ENCODE measurements around the gene TNNT1.

The TNNT1 gene

DNA sequence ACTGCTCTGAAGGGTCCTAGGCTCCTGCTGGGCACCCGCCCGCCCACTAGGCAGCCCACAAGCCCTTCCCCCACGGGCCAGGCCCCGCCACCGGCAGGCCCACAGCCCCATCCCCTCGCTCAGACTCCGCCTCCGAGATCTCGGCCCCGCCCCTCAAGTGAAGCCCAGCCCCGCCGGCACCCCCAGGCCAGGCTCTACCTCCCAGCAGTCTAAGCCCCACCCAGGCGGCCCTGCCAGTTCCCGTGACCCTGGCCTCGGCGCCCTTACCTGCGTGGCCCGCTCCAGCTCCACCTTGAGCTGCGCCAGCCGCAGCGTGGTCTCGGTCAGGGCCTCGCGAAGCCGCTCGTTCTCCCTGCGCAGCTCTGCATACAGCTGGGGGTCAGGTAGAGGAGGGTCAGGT lies 57.1 kb downstream of the TNNT1 start:
- in situ Hi-C loops (cut with HindIII; ENCODE audit: low sequenced_read_pairs): no loop called here

DNA sequence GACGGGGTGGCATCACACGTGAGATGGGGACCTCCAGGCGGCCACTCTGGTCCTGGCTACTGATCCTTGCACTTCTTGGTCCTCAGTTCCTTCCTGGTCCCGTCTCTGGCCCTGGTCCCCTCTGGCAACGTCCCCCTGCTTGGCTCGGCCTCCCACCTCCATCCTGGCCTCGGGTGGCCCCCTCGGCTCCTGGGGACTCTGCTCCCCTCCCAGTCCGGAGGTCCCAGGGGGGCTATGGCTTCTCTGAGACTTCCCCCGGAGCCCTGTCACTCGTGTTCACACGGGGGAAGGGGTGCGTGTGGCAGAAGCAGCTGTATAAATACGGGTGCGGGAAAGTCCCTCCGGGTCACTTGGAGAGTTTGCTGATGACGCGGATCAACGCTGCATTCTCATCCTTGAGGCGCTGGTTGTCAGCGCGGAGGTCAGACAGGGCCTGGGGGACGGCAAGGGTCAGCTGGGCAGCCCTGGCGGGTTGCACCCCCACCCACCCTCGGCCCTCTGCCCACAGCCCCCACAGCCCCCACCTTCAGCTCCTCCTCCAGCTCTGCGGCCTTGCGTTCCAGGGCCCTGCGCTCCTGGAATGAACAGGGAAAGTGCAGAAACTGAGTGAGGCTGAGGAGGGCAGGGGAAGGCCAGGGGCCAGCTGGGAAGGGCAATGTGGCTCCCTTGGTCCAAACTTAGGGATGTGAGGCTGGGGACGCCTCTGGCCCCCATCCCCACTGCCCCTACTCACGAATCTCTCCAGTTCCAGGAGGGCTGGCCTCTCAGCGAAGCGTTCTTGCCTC lies 57.7 kb downstream of the TNNT1 start:
- in situ Hi-C loops (cut with HindIII; ENCODE audit: low sequenced_read_pairs): no loop called here

- in situ Hi-C loops (cut with HindIII; ENCODE audit: low sequenced_read_pairs): no loop called here
Observed at GRCh38 chr19:55090564-55090963, 58.4 kb downstream of the TNNT1 start.

DNA sequence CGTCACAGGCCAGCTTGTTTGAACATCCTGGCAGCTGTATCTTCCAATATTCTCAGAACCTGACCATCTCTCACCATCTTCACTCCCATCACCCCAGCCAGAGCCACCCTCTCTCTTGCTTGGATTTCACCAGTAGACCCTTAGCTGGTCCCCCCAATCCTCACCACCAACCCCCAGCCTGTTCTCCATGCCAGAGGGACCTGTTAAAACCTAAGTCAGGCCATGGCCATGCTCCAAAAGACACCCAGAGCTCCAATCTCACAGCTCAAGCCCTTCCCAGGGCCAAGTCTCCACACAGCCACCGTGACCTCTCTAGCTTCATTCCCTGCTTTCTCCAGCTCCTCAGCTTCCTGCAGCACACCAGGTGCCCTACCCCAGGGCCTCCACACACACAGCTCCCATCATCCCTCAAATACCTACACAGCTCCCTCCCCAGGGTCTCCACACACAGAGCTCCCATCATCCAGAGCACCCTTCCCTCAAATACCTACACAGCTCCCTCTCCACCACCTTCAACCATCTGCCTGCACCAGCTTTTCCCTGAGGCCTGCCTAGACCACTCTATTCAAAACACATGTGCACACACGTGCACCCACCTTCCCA lies 59.6 kb downstream of the TNNT1 start:
- in situ Hi-C loops (cut with HindIII; ENCODE audit: low sequenced_read_pairs): no loop called here

GRCh38 chr19:55088543-55089341 lies 60.3 kb downstream of the TNNT1 start:
- in situ Hi-C loops (cut with HindIII; ENCODE audit: low sequenced_read_pairs): no loop called here

GRCh38 chr19:55088021-55088451 lies 61.0 kb downstream of the TNNT1 start:
- in situ Hi-C loops (cut with HindIII; ENCODE audit: low sequenced_read_pairs): no loop called here

DNA sequence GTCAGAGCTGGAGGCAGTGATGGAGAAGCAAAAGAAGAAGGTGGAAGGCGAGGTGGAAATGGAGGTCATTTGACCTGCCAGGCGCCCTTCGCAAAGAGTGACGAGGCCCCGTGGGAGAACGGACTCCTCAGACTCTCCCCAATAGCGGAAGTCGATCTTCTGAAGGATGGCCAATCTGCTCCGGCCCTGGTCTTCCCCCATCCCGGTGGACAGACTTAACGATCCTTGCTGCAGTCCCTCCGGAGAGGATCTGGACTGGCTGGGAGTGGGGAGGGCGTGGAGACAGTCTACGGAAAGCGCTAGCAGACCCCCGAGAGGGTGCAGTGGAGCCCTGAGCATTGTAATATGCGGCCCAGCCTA lies 61.5 kb downstream of the TNNT1 start:
- in situ Hi-C loops (cut with HindIII; ENCODE audit: low sequenced_read_pairs): no loop called here

DNA sequence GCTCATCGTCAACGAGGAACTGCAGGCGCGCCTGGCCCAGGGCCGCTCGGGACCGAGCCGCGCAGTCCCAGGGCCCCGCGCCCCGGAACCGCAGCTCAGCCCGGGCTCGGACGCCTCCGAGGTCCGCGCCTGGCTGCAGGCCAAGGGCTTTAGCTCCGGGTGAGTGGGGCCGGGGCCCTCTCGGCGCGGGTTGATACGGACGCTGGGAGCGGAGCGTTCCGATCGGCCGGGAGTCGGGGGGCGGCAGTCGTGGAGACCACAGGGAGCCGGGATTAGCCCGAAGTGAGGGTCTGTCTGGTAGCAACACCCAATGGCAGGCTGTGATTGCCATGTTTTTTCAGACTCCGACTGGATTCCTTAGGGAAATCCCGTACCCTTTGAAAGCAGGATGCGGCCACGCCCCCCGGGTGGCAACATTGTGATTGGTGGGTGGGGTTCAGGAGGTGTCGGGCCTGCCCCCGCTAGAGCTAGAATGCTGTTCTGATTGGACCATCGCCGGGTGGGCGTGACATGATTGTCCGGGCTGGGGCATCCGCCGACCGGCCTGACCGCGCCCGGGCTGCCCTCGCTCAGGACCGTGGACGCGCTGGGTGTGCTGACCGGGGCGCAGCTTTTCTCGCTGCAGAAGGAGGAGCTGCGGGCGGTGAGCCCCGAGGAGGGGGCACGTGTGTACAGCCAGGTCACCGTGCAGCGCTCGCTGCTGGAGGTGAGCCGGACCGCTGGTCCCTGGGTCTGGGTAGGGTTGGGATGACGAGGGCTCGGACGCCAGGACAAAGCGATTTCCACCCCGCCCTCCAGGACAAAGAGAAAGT lies 62.1 kb downstream of the TNNT1 start:
- in situ Hi-C loops (cut with HindIII; ENCODE audit: low sequenced_read_pairs): no loop called here

DNA sequence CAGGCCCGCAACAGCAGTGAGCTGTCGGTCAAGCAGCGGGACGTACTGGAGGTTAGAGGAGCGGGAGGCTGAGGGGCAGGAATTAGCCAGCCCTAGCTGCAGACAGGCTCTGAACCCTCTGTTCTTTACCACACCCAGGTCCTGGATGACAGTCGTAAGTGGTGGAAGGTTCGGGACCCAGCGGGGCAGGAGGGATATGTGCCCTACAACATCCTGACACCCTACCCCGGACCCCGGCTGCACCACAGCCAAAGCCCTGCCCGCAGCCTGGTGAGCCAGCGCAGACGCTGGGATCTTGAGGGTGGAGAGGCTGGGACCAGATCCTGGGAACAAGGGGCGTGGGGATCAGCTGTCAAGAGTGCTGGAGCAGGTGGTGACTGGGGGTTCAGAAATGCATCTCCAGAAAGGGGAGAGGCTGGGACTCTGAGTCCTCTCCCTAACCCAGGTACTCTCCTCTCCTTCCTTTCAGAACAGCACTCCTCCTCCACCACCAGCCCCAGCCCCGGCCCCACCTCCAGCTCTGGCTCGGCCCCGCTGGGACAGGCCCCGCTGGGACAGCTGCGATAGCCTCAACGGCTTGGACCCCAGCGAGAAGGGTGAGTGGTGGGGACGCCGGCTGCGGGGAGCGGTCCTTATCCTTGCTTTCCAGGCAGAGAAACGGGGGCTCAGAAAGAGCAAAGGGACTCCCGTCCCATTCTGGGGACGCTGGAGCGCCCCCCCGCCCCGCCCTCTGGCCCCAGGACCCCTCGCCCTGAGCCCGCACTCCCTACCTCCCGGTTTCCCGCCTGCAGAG lies 62.9 kb downstream of the TNNT1 start:
- in situ Hi-C loops (cut with HindIII; ENCODE audit: low sequenced_read_pairs): no loop called here

DNA sequence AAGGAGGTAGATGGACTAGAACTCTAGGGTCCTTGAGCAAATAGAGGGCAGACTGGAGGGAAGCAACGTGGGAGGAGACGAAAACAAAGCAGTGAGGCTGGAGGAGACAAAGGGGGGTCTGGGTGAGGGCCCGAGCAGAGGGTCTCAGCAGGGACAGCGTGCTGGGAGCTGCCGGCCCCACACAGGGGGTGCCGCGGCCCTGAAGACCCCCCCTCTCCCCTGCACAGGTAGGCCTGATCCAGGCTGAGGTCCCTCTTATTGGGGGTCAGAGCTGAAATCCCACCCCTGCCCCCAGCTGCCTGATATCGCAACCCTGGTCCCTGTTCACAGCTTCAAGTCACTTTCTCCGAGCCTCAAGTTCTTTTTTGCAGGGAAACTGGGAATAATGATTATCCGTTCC lies 64.6 kb downstream of the TNNT1 start:
- in situ Hi-C loops (cut with HindIII; ENCODE audit: low sequenced_read_pairs): no loop called here

GRCh38 chr19:55083004-55083850 lies 65.8 kb downstream of the TNNT1 start:
- in situ Hi-C loops (cut with HindIII; ENCODE audit: low sequenced_read_pairs): no loop called here
